Measurements from ENCODE around the gene KIFC3. TPM values are rescaled to one million over a fixed set of nuclear protein-coding genes. Genes with fewer than 3 reads are reported as not detected.
A peak's percentile ranks its signal among the peaks of the same experiment; 100 is the strongest.

KIFC3 gene
- total and polyA plus RNA-seq, 2 of the 13 experiments (the other 11 are each of a cell fraction or from before 2014, with no cell fraction given): 42.1 to 45.3 TPM

DNA sequence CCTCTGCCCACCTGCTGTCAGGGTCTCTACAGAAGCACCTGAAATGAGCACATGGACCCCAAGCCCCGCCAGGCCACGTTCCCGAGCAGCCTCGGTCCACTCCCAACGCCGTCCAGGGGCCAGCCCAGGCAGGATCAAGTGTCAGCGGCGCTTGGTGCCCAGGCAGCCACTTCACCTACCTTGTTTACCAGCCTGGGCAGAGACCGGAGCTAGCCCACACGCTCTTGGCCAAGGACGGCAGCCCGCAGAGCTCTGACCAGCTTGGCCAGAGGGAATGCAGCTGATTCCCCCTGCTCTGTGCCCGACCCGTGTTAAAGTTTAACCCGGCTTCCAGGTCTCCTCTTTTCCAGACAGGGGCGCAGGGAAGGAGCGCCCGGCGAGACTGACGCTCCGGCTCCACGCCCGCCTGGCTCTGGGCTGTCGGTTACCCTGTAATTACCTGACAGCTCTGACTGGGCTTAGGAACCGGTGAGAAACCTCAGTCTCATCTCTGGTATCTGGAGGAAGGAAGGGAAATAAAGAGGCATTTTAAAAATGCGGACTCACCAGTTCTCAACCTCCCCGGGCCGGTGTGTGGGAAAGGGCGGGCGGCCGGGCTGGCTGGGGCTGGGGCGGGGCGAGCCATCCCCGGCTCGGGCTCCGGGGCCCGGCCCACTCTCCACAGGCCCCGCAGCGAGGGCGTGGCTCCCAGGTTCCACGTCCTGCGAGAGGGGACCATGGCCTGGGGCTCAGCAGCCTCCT is 4.6 kb downstream of the KIFC3 start (continued):
- TF ChIP-seq CEBPZ (IDR thresholded peaks at IDR 0.05; ENCODE audit: low read length) (no peak), GZF1 (CRISPR knock-in tag; IDR thresholded peaks at IDR 0.05) (peak; percentile 75), KDM4B (CRISPR knock-in tag; IDR thresholded peaks at IDR 0.05) (0 out of 2 replicates have a peak, but pooled peaks have one; percentile 46), ZNF556 (CRISPR knock-in tag; IDR thresholded peaks at IDR 0.05; ENCODE audit: borderline replicate concordance) (no peak), SP1 (IDR thresholded peaks at IDR 0.05) (no peak), SP1 (CRISPR knock-in tag; IDR thresholded peaks at IDR 0.05) (no peak), ZNF430 (CRISPR knock-in tag; IDR thresholded peaks at IDR 0.05) (peak; percentile 92), NONO (IDR thresholded peaks at IDR 0.05) (no peak), NONO (CRISPR knock-in tag; conservative IDR thresholded peaks at IDR 0.05) (peak; percentile 77), ARNT2 (CRISPR knock-in tag; IDR thresholded peaks at IDR 0.05; ENCODE audit: low read depth) (peak; percentile 64), NR3C1 (CRISPR knock-in tag; IDR thresholded peaks at IDR 0.05) (no peak), ZNF749 (CRISPR knock-in tag; IDR thresholded peaks at IDR 0.05; ENCODE audit: borderline replicate concordance) (0 out of 2 replicates have a peak, but pooled peaks have one; percentile 65), FOXK2 (IDR thresholded peaks at IDR 0.05) (no peak), MIXL1 (CRISPR knock-in tag; IDR thresholded peaks at IDR 0.05) (no peak), SMAD9 (CRISPR knock-in tag; IDR thresholded peaks at IDR 0.05) (no peak), ARNTL (CRISPR knock-in tag; IDR thresholded peaks at IDR 0.05) (no peak; the same call in 1 of the 2 replicates), SOX6 (IDR thresholded peaks at IDR 0.05) (no peak), SOX6 (CRISPR knock-in tag; IDR thresholded peaks at IDR 0.05) (peak; percentile 73), THYN1 (CRISPR knock-in tag; IDR thresholded peaks at IDR 0.05; ENCODE audit: borderline replicate concordance, low read depth) (0 out of 2 replicates have a peak, but pooled peaks have one; percentile 66), ATF7 (IDR thresholded peaks at IDR 0.05) (no peak), ATF7 (CRISPR knock-in tag; IDR thresholded peaks at IDR 0.05) (no peak), SNAPC2 (CRISPR knock-in tag; IDR thresholded peaks at IDR 0.05) (peak; percentile 77; the same call in 1 of the 2 replicates), ZSCAN29 (CRISPR knock-in tag; conservative IDR thresholded peaks at IDR 0.05) (peak; percentile 76; the same call in 1 of the 2 replicates), IRX3 (CRISPR knock-in tag; IDR thresholded peaks at IDR 0.05; ENCODE audit: borderline replicate concordance, low read depth) (no peak)
- TF ChIP-seq, protein P1, sequence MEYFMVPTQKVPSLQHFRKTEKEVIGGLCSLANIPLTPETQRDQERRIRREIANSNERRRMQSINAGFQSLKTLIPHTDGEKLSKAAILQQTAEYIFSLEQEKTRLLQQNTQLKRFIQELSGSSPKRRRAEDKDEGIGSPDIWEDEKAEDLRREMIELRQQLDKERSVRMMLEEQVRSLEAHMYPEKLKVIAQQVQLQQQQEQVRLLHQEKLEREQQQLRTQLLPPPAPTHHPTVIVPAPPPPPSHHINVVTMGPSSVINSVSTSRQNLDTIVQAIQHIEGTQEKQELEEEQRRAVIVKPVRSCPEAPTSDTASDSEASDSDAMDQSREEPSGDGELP (IDR thresholded peaks at IDR 0.05; ENCODE audit: borderline replicate concordance, low read depth): peak; percentile 97; the same call in 1 of the 2 replicates
- TF ChIP-seq, protein P2, sequence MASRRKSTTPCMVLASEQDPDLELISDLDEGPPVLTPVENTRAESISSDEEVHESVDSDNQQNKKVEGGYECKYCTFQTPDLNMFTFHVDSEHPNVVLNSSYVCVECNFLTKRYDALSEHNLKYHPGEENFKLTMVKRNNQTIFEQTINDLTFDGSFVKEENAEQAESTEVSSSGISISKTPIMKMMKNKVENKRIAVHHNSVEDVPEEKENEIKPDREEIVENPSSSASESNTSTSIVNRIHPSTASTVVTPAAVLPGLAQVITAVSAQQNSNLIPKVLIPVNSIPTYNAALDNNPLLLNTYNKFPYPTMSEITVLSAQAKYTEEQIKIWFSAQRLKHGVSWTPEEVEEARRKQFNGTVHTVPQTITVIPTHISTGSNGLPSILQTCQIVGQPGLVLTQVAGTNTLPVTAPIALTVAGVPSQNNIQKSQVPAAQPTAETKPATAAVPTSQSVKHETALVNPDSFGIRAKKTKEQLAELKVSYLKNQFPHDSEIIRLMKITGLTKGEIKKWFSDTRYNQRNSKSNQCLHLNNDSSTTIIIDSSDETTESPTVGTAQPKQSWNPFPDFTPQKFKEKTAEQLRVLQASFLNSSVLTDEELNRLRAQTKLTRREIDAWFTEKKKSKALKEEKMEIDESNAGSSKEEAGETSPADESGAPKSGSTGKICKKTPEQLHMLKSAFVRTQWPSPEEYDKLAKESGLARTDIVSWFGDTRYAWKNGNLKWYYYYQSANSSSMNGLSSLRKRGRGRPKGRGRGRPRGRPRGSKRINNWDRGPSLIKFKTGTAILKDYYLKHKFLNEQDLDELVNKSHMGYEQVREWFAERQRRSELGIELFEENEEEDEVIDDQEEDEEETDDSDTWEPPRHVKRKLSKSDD (CRISPR knock-in tag; IDR thresholded peaks at IDR 0.05; ENCODE audit: low read depth): no peak

Measured in HepG2 (cell line).